Cardiac muscle cell (in vitro differentiated cells and primary cell): Measurements from ENCODE around the gene PCBD2. TPM values are rescaled to one million over a fixed set of nuclear protein-coding genes. Genes with fewer than 3 reads are reported as not detected.
"Not testable (repeated sequence)": the region's sequence is repeated elsewhere in the genome, so short reads cannot be mapped to it uniquely, and the experiment has no call there.

Experiments
- DNase-seq, 2 donors: peaks; one replicate each; pipeline versions ENCODE4 v3.0.0 to v3.0.0-alpha.2; 2010 to 2017; ENCODE audit warnings: low read depth in 1 of 2, low spot score in 1 of 2
- H3K27ac ChIP-seq: fragments of 200-600 bp; sonication (generic); 2 replicates; pipeline ENCODE4 v1.5.1; 2016
- H3K27me3 ChIP-seq: fragments of 200-600 bp; sonication (generic); 2 replicates; pipeline ENCODE4 v1.6.0; 2016; ENCODE audit warnings: control low read depth
- H3K36me3 ChIP-seq: fragments of 200-600 bp; sonication (generic); 2 replicates; pipeline ENCODE4 v1.5.1; 2016; ENCODE audit warnings: control low read depth
- H3K4me1 ChIP-seq: fragments of 200-600 bp; sonication (generic); 2 replicates; pipeline ENCODE4 v1.8.1; 2017; ENCODE audit warnings: low read depth, mild to moderate bottlenecking, mixed run types
- H3K4me3 ChIP-seq: fragments of 200-600 bp; sonication (generic); 2 replicates; pipeline ENCODE4 v1.5.1; 2016; ENCODE audit warnings: mild to moderate bottlenecking
- H3K9me3 ChIP-seq: fragments of 200-600 bp; sonication (generic); 2 replicates; pipeline ENCODE4 v1.5.1; 2017; ENCODE audit warnings: low read depth, mild to moderate bottlenecking, control low read depth
- polyA plus RNA-seq: library from polyadenylated mRNA; unstranded; fragments of >200 nt; fragmentation: Nextera tagmentation; extraction: Ambion mirVana; gene quantifications from 2 replicates; pipeline ENCODE4 v1.2.1, GENCODE V29; 2016
- total RNA-seq: library from RNA; depleted of rRNA; stranded (reverse); fragments of >200 nt; gene quantifications from 2 replicates; pipeline ENCODE4 v1.2.3, GENCODE V29; 2016
- TF ChIP-seq, protein P1 (sequence below): IDR thresholded peaks from 2 replicates; pipeline ENCODE4 v1.5.1; 2012; ENCODE audit warnings: low read depth, mild to moderate bottlenecking, low read length

PCBD2 gene
- total and polyA plus RNA-seq, 2 experiments from 2014 or later = 9.8 to 15.3 TPM

- Histone ChIP-seq H3K4me1 (no peaks in the 10 kb centered on the region), H3K27me3 (no peaks in the 10 kb centered on the region), H3K4me3 (no peak overlapping the region), H3K27ac (no peak overlapping the region), H3K36me3 (peaks cover 8% of the 10 kb centered on the region), H3K9me3 (no peaks in the 10 kb centered on the region)
- TF ChIP-seq, protein P1, sequence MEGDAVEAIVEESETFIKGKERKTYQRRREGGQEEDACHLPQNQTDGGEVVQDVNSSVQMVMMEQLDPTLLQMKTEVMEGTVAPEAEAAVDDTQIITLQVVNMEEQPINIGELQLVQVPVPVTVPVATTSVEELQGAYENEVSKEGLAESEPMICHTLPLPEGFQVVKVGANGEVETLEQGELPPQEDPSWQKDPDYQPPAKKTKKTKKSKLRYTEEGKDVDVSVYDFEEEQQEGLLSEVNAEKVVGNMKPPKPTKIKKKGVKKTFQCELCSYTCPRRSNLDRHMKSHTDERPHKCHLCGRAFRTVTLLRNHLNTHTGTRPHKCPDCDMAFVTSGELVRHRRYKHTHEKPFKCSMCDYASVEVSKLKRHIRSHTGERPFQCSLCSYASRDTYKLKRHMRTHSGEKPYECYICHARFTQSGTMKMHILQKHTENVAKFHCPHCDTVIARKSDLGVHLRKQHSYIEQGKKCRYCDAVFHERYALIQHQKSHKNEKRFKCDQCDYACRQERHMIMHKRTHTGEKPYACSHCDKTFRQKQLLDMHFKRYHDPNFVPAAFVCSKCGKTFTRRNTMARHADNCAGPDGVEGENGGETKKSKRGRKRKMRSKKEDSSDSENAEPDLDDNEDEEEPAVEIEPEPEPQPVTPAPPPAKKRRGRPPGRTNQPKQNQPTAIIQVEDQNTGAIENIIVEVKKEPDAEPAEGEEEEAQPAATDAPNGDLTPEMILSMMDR = no peak
- no peak for DNase-seq
Observed at GRCh38 chr5:134893748-134894505, 11.0 kb upstream of the PCBD2 start.

DNA sequence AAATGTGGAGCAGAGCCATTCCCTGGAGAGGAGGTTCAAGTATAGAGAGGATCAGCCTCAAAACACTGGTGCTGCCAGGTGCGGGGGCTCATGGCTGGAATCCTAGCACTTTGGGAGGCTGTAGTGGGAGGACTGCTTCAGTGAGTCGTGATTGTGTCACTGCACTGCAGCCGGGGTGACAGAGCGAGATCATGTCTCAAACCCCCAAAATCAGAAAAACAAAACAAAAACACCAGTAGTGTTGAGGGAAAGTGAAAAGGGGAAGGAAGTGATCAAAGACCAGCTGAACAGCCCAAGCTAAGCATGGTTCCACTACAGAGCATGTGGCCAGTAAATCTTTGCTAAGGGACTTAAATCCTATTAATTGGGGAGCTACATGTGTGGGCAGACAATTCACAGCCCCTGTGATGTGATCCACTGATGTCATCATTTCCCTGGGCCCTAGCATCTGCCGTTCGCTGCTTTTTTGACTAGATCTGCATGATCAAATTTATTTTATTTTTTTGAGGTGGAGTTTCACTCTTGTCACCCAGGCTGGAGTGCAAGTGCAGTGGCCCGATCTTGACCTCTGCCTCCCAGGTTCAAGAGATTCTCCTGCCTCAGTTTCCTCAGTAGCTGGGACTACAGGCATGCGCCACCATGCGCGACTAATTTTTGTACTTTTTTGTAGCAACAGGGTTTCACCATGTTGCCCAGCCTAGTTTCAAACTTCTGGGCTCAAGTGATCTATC lies 2.7 kb upstream of the PCBD2 start:
- TF ChIP-seq, protein P1 = no peak
- H3K9me3 ChIP-seq = no peaks in the 10 kb centered on the region
- H3K4me3 ChIP-seq = no peak overlapping the region
- H3K27me3 ChIP-seq = no peaks in the 10 kb centered on the region
- no peak for DNase-seq
- no peak overlapping the region for H3K27ac ChIP-seq
- H3K36me3 ChIP-seq = peaks cover 3% of the 10 kb centered on the region
- no peaks in the 10 kb centered on the region for H3K4me1 ChIP-seq

DNA sequence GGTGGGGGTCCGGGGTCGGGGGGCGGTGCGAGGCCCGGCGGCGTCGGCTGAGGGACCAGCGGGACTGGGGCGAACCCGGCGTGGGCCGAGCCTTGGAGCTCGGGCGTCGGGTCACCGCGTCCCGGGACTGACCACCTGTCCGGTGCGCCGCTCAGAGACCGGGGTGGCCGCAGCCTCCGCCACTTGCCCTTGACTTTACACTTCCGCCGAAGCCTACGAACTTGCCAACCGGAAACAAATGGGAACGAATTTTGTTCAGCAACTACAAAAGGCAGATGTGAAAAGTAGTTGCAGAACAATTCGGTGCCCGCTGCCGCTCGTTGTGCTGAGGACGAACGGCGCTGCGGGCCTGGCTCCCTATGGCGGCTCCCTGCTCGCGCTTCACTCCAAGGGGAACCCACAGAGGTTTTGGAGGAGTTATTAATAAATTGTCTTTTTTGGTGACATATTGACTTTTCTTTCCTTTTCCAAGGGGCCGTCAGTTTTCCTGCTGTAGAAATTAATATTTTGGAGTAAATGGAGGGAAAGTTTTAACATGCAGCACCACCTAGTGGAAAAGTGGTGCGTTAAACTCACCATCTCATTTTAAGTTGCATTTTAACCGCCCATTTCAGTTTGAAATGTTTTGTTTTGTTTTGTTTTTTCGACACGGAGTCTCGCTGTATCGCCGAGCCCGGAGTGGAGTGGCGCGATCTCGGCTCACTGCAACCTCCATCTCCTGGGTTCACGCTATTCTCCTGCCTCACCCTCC lies 490 bp downstream of the PCBD2 start:
- Histone ChIP-seq H3K27ac (peak overlapping the region; percentile 94), H3K9me3 (no peaks in the 10 kb centered on the region)
- peak; percentile 49 to 78 for DNase-seq

GRCh38 chr5:134906811-134907210 lies 1.9 kb downstream of the PCBD2 start:
- no peaks in the 10 kb centered on the region for H3K4me1 ChIP-seq
- H3K4me3 ChIP-seq = no peak overlapping the region
- H3K27ac ChIP-seq = no peak overlapping the region
- H3K27me3 ChIP-seq = no peaks in the 10 kb centered on the region
- no peaks in the 10 kb centered on the region for H3K9me3 ChIP-seq
- H3K36me3 ChIP-seq = no peaks in the 10 kb centered on the region
- TF ChIP-seq, protein P1 = no peak
- DNase-seq = no peak

More for the DNA sequence above, 490 bp downstream of the PCBD2 start:
- Histone ChIP-seq H3K27me3 (no peaks in the 10 kb centered on the region), H3K4me3 (peak overlapping the region; percentile 53), H3K36me3 (no peaks in the 10 kb centered on the region), H3K4me1 (no peaks in the 10 kb centered on the region)
- TF ChIP-seq, protein P1 = peak; percentile 67

- not testable (repeated sequence) for H3K27ac ChIP-seq, H3K27me3 ChIP-seq, H3K36me3 ChIP-seq, H3K4me3 ChIP-seq, DNase-seq, H3K9me3 ChIP-seq, H3K4me1 ChIP-seq
Observed at GRCh38 chr5:134910752-134911151, 5.8 kb downstream of the PCBD2 start.
